ENCODE results near the gene DDC. TPM values are rescaled to one million over a fixed set of nuclear protein-coding genes. Genes with fewer than 3 reads are reported as not detected.

Gene DDC
- total and polyA plus RNA-seq, 2 donors (not counting 1 experiment from before 2014, with no cell fraction given) = not detected

- no peaks in the 10 kb centered on the region for H3K4me1 ChIP-seq (ENCODE audit: control insufficient read depth in 2 of 2, insufficient read depth in 2 of 2, low read length in 2 of 2)
- WGBS (ENCODE audit: insufficient coverage) = 48% methylated on average over 8 of the region's 8 CpGs
- no peak overlapping the region for H3K4me3 ChIP-seq (ENCODE audit: control extremely low read depth in 1 of 5, extremely low read depth in 1 of 5, insufficient read depth in 1 of 5, low read depth in 2 of 5, low read length in 4 of 5)
- TF ChIP-seq CTCF (IDR thresholded peaks at IDR 0.05) = no peak
- no peak for TF ChIP-seq EZH2 (IDR thresholded peaks at IDR 0.05; ENCODE audit: borderline replicate concordance, insufficient read depth, low read depth, low read length, poor library complexity, severe bottlenecking)
- no peaks in the 10 kb centered on the region for H3K79me2 ChIP-seq (ENCODE audit: control insufficient read depth, insufficient read depth, low read length)
- Mint-ChIP-seq H3K4me3 (no peak overlapping the region), H3K9me3 (ENCODE audit: insufficient read depth) (no peaks in the 10 kb centered on the region), H3K4me1 (no peaks in the 10 kb centered on the region), H3K27me3 (peaks cover 43% of the 10 kb centered on the region), H3K27ac (no peak overlapping the region)
- ATAC-seq (ENCODE audit: low read depth) = no peak
- no peak overlapping the region for H3K9ac ChIP-seq (ENCODE audit: low read length)
- CTCF ChIA-PET = no interaction called here
- no peaks in the 10 kb centered on the region for H4K20me1 ChIP-seq (ENCODE audit: control insufficient read depth, insufficient read depth, low read length, poor library complexity, severe bottlenecking)
- H3K9me3 ChIP-seq (ENCODE audit: control extremely low read depth in 1 of 3, control insufficient read depth in 2 of 3, insufficient read depth in 1 of 3, low read length in 2 of 3) = peaks cover 0 to 3% (median 0%) of the 10 kb centered on the region in 3 donors
- DNase-seq = no peak
- no peak overlapping the region for H3K4me2 ChIP-seq (replicated peaks; ENCODE audit: low read depth, low read length, poor library complexity, severe bottlenecking)
- H2AFZ ChIP-seq (ENCODE audit: insufficient read depth, low read depth, low read length, poor library complexity, severe bottlenecking) = no peak overlapping the region
- no peaks in the 10 kb centered on the region for H3K27me3 ChIP-seq (replicated peaks in 1 of 4; ENCODE audit: control extremely low read depth in 1 of 4, control insufficient read depth in 3 of 4, insufficient read depth in 4 of 4, low read length in 3 of 4)
- no peak overlapping the region for H3K27ac ChIP-seq (ENCODE audit: low read length in 2 of 2)
- no peaks in the 10 kb centered on the region for H3K36me3 ChIP-seq (replicated peaks in 1 of 2; ENCODE audit: control extremely low read depth in 1 of 2, control insufficient read depth in 1 of 2, extremely low read depth in 1 of 2, insufficient read depth in 2 of 2, low read length in 1 of 2)
- intact Hi-C loops (cut with micrococcal nuclease) = no loop called here
- POLR2A ChIA-PET = no interaction called here
These were observed 63.1 kb downstream of the DDC start for GRCh38 chr7:50502001-50502684.

GRCh38 chr7:50499092-50499491 is 66.1 kb downstream of the DDC start:
- H3K27me3 Mint-ChIP-seq = peaks cover 36% of the 10 kb centered on the region
- POLR2A ChIA-PET = no interaction called here
- WGBS (ENCODE audit: insufficient coverage) = 90% methylated on average over 5 of the region's 6 CpGs
- intact Hi-C loops (cut with micrococcal nuclease) = no loop called here
- Histone ChIP-seq H3K4me3 (ENCODE audit: control extremely low read depth in 1 of 5, extremely low read depth in 1 of 5, insufficient read depth in 1 of 5, low read depth in 2 of 5, low read length in 4 of 5) (no peak overlapping the region), H3K27me3 (replicated peaks in 1 of 4; ENCODE audit: control extremely low read depth in 1 of 4, control insufficient read depth in 3 of 4, insufficient read depth in 4 of 4, low read length in 3 of 4) (peaks cover 0 to 3% (median 0%) of the 10 kb centered on the region in 4 experiments), H4K20me1 (ENCODE audit: control insufficient read depth, insufficient read depth, low read length, poor library complexity, severe bottlenecking) (no peaks in the 10 kb centered on the region), H3K4me1 (ENCODE audit: control insufficient read depth in 2 of 2, insufficient read depth in 2 of 2, low read length in 2 of 2) (no peaks in the 10 kb centered on the region), H3K9ac (ENCODE audit: low read length) (no peak overlapping the region), H3K27ac (ENCODE audit: low read length in 2 of 2) (no peak overlapping the region), H3K79me2 (ENCODE audit: control insufficient read depth, insufficient read depth, low read length) (no peaks in the 10 kb centered on the region), H3K36me3 (replicated peaks in 1 of 2; ENCODE audit: control extremely low read depth in 1 of 2, control insufficient read depth in 1 of 2, extremely low read depth in 1 of 2, insufficient read depth in 2 of 2, low read length in 1 of 2) (no peaks in the 10 kb centered on the region), H3K4me2 (replicated peaks; ENCODE audit: low read depth, low read length, poor library complexity, severe bottlenecking) (no peak overlapping the region), H2AFZ (ENCODE audit: insufficient read depth, low read depth, low read length, poor library complexity, severe bottlenecking) (no peak overlapping the region), H3K9me3 (ENCODE audit: control extremely low read depth in 1 of 3, control insufficient read depth in 2 of 3, insufficient read depth in 1 of 3, low read length in 2 of 3) (peaks cover 0 to 3% (median 0%) of the 10 kb centered on the region in 3 donors)
- no peak for ATAC-seq (ENCODE audit: low read depth)
- H3K4me3 Mint-ChIP-seq = no peak overlapping the region
- no peak for DNase-seq
- CTCF ChIA-PET = no interaction called here
- H3K9me3 Mint-ChIP-seq (ENCODE audit: insufficient read depth) = no peaks in the 10 kb centered on the region
- no peak for TF ChIP-seq CTCF (IDR thresholded peaks at IDR 0.05)
- TF ChIP-seq EZH2 (IDR thresholded peaks at IDR 0.05; ENCODE audit: borderline replicate concordance, insufficient read depth, low read depth, low read length, poor library complexity, severe bottlenecking) = no peak
- no peak overlapping the region for H3K27ac Mint-ChIP-seq
- H3K4me1 Mint-ChIP-seq = no peaks in the 10 kb centered on the region
